H1 (cell line): ENCODE measurements around the gene CST9L. TPM values are rescaled to one million over a fixed set of nuclear protein-coding genes. Genes with fewer than 3 reads are reported as not detected.

ENCODE experiments used
- CTCF ChIA-PET: fragments of 300-600 bp; sonication (Branson Sonifier 250); formaldehyde crosslinking; loops from one replicate; lab custom pipeline; 2021; ENCODE audit not compliant: partially characterized antibody; lab: Charles Lee
- POLR2A ChIA-PET: fragments of 300-600 bp; sonication (Branson Sonifier 250); formaldehyde crosslinking; loops from one replicate; lab custom pipeline; 2021; ENCODE audit warnings: inconsistent platforms; ENCODE audit not compliant: partially characterized antibody; lab: Charles Lee
- DNase-seq, 2 experiments: peaks; one replicate each; pipeline versions ENCODE4 v3.0.0 to v3.0.0-alpha.2; 2010 to 2022; ENCODE audit warnings: low spot score in 2 of 2, low read depth in 1 of 2, mixed read lengths in 1 of 2
- FAIRE-seq: peaks from 2 replicates; lab custom pipeline; 2011; peaks lifted over from hg19 to GRCh38; lab: Jason Lieb, UNC
- H2AFZ ChIP-seq: 2 replicates; pipeline ENCODE4 v1.8.1; 2012; ENCODE audit warnings: low read length, inconsistent platforms
- H2AK5ac ChIP-seq: 2 replicates; pipeline ENCODE4 v1.6.1; 2013; ENCODE audit warnings: low read depth, low read length
- H2BK120ac ChIP-seq: replicated peaks from 2 replicates; pipeline ENCODE3; 2013; ENCODE audit warnings: low read depth, low read length, inconsistent platforms
- H2BK12ac ChIP-seq: 2 replicates; pipeline ENCODE4 v1.6.1; 2013; ENCODE audit warnings: low read depth, low read length
- H2BK15ac ChIP-seq: 2 replicates; pipeline ENCODE4 v1.6.1; 2013; ENCODE audit warnings: low read length
- H2BK20ac ChIP-seq: 2 replicates; pipeline ENCODE4 v1.6.1; 2013; ENCODE audit warnings: low read length
- H2BK5ac ChIP-seq: 2 replicates; pipeline ENCODE4 v1.6.1; 2013; ENCODE audit warnings: low read depth, low read length
- H3K14ac ChIP-seq: 2 replicates; pipeline ENCODE4 v1.6.1; 2013; ENCODE audit warnings: inconsistent platforms; ENCODE audit not compliant: insufficient read length
- H3K18ac ChIP-seq: 2 replicates; pipeline ENCODE4 v1.6.1; 2013; ENCODE audit warnings: low read length; ENCODE audit errors: extremely low read depth
- H3K23ac ChIP-seq: 2 replicates; pipeline ENCODE4 v1.6.1; 2013; ENCODE audit warnings: inconsistent platforms; ENCODE audit not compliant: insufficient read length
- H3K23me2 ChIP-seq: 2 replicates; pipeline ENCODE4 v1.6.1; 2013; ENCODE audit warnings: low read depth, low read length
- H3K27ac ChIP-seq: 2 replicates; pipeline ENCODE4 v1.6.1; 2011; ENCODE audit warnings: low read depth, low read length, inconsistent platforms
- H3K27me3 ChIP-seq, 4 experiments: replicated peaks in 1 of 4; 1 replicate in 1 of 4; 2 replicates in 3 of 4; pipeline versions ENCODE4 v1.6.1 to v1.8.1; 2011 to 2013; ENCODE audit warnings: low read length in 3 of 4, mild to moderate bottlenecking in 3 of 4, inconsistent platforms in 2 of 4, mixed read lengths in 2 of 4, moderate library complexity in 1 of 4; ENCODE audit not compliant: control insufficient read depth in 3 of 4, insufficient read depth in 3 of 4; ENCODE audit errors: extremely low read depth in 1 of 4
- H3K36me3 ChIP-seq, 4 experiments: 2 replicates each; pipeline versions ENCODE4 v1.6.1 to v1.8.1; 2011 to 2013; ENCODE audit warnings: mild to moderate bottlenecking in 4 of 4, low read length in 3 of 4, moderate library complexity in 2 of 4, control low read depth in 1 of 4, inconsistent platforms in 1 of 4; ENCODE audit not compliant: insufficient read depth in 4 of 4, control insufficient read depth in 2 of 4
- H3K4ac ChIP-seq: replicated peaks from 2 replicates; pipeline ENCODE3; 2013; ENCODE audit warnings: low read length, low read depth, mixed read lengths, inconsistent platforms; ENCODE audit not compliant: insufficient read length
- H3K4me1 ChIP-seq, 4 experiments: replicated peaks in 1 of 4; 1 replicate in 1 of 4; 2 replicates in 3 of 4; pipeline versions ENCODE4 v1.6.1 to v1.8.1; 2011 to 2013; ENCODE audit warnings: low read length in 3 of 4, inconsistent platforms in 2 of 4, mixed read lengths in 1 of 4; ENCODE audit not compliant: insufficient read depth in 4 of 4, control insufficient read depth in 3 of 4
- H3K4me2 ChIP-seq, 2 experiments: 2 replicates each; pipeline versions ENCODE4 v1.6.1 to v1.8.1; 2011 to 2013; ENCODE audit warnings: low read depth in 2 of 2, low read length in 2 of 2, control low read depth in 1 of 2, inconsistent platforms in 1 of 2, mild to moderate bottlenecking in 1 of 2; ENCODE audit not compliant: insufficient read depth in 1 of 2
- H3K4me3 ChIP-seq, 4 experiments: fragments of 200-600, 300-600 bp in 1 of 4; sonication (generic), shearing (Covaris generic), sonication (Bioruptor Twin) in 1 of 4; 2 replicates each; pipeline versions ENCODE4 v1.5.1 to v1.8.1; 2011 to 2016; ENCODE audit warnings: low read length in 4 of 4, low read depth in 3 of 4, control low read depth in 2 of 4, inconsistent platforms in 2 of 4, mild to moderate bottlenecking in 2 of 4, mixed read lengths in 1 of 4, moderate library complexity in 1 of 4; ENCODE audit not compliant: insufficient read depth in 2 of 4; ENCODE audit errors: extremely low read depth in 1 of 4
- H3K56ac ChIP-seq: replicated peaks from 2 replicates; pipeline ENCODE3; 2013; ENCODE audit warnings: low read depth, mild to moderate bottlenecking, mixed read lengths, low read length, inconsistent platforms; ENCODE audit not compliant: insufficient read length
- H3K79me1 ChIP-seq: 2 replicates; pipeline ENCODE4 v1.6.1; 2013; ENCODE audit warnings: low read depth, low read length, control low read depth
- H3K79me2 ChIP-seq, 2 experiments: 2 replicates each; pipeline versions ENCODE4 v1.6.1 to v1.8.1; 2012 to 2013; ENCODE audit warnings: low read length in 2 of 2, mild to moderate bottlenecking in 2 of 2, inconsistent platforms in 1 of 2; ENCODE audit not compliant: insufficient read depth in 2 of 2, control insufficient read depth in 1 of 2
- H3K9ac ChIP-seq, 4 experiments: replicated peaks in 1 of 4; 1 replicate in 1 of 4; 2 replicates in 3 of 4; pipeline versions ENCODE4 v1.6.1 to v1.8.1; 2011 to 2013; ENCODE audit warnings: low read depth in 3 of 4, low read length in 3 of 4, control low read depth in 2 of 4, mild to moderate bottlenecking in 2 of 4, moderate library complexity in 2 of 4, inconsistent platforms in 1 of 4; ENCODE audit errors: extremely low read depth in 1 of 4
- H3K9me3 ChIP-seq, 2 experiments: 2 replicates each; pipeline versions ENCODE4 v1.6.1 to v1.8.1; 2012 to 2013; ENCODE audit warnings: mild to moderate bottlenecking in 2 of 2, moderate library complexity in 2 of 2, control low read depth in 1 of 2, inconsistent platforms in 1 of 2, low read depth in 1 of 2, low read length in 1 of 2, mixed read lengths in 1 of 2; ENCODE audit not compliant: insufficient read depth in 2 of 2
- H4K20me1 ChIP-seq, 2 experiments: replicated peaks in 1 of 2; 2 replicates each; pipeline versions ENCODE3 to v1.8.1; 2011 to 2013; ENCODE audit warnings: inconsistent platforms in 2 of 2, low read length in 2 of 2, mild to moderate bottlenecking in 1 of 2; ENCODE audit not compliant: insufficient read depth in 2 of 2, control insufficient read depth in 1 of 2
- H4K5ac ChIP-seq: 2 replicates; pipeline ENCODE4 v1.6.1; 2013; ENCODE audit warnings: low read length, low read depth, mixed read lengths, inconsistent platforms; ENCODE audit not compliant: insufficient read length
- H4K8ac ChIP-seq: 2 replicates; pipeline ENCODE4 v1.8.0; 2013; ENCODE audit warnings: mild to moderate bottlenecking, moderate library complexity, low read length, inconsistent platforms; ENCODE audit not compliant: insufficient read depth; ENCODE audit errors: extremely low read depth
- H4K91ac ChIP-seq: replicated peaks from 2 replicates; pipeline ENCODE3; 2013; ENCODE audit warnings: low read length, mixed read lengths, inconsistent platforms; ENCODE audit not compliant: insufficient read length
- E2F6 ChIP-seq: IDR thresholded peaks from 2 replicates; pipeline ENCODE4 v1.6.1; 2012; ENCODE audit warnings: inconsistent platforms
- EP300 ChIP-seq, 2 experiments: IDR thresholded peaks; 1 replicate in 1 of 2; 2 replicates in 1 of 2; pipeline ENCODE4 v1.6.1; 2011 to 2012; ENCODE audit warnings: low read depth in 2 of 2, low read length in 2 of 2, mild to moderate bottlenecking in 2 of 2, borderline replicate concordance in 1 of 2, inconsistent platforms in 1 of 2, moderate library complexity in 1 of 2
- KDM1A ChIP-seq: fragments of 200-600, 300-600 bp; sonication (generic); IDR thresholded peaks from 2 replicates; pipeline ENCODE4 v1.7.1; 2016; ENCODE audit warnings: mild to moderate bottlenecking, low read length, borderline replicate concordance
- WGBS, 2 experiments: shearing (Covaris generic) in 1 of 2; methylation state at CpG; one replicate each; pipeline versions ENCODE4 v1.1.6 to v1.1.7; 2013 to 2015; ENCODE audit warnings: low lambda C conversion rate in 2 of 2, mixed read lengths in 2 of 2, inconsistent platforms in 1 of 2, low coverage in 1 of 2, missing lambda C conversion rate in 1 of 2; ENCODE audit not compliant: insufficient replicate concordance in 2 of 2, insufficient coverage in 1 of 2, insufficient read length in 1 of 2; ENCODE audit errors: extremely low coverage in 1 of 2, missing lambda C conversion rate in 1 of 2; 5-methylcytosine and 5-hydroxymethylcytosine counted together
- polyA plus RNA-seq, 7 experiments: library from polyadenylated mRNA; depleted of rRNA in 3 of 7; stranded (reverse) in 5 of 7; unstranded in 2 of 7; fragments of >200 nt in 5 of 7; fragments of 200-250 nt in 2 of 7; gene quantifications; 1 replicate in 5 of 7; 2 replicates in 1 of 7; 4 replicates in 1 of 7; pipeline versions ENCODE4 v1.2.1 to v1.2.3, GENCODE V29; 2011 to 2013; ENCODE audit warnings: missing spikeins in 2 of 7, mixed read lengths in 2 of 7
- total RNA-seq: library from RNA; stranded (reverse); fragmentation: NEBNext Ultra II Directional; extraction: Animal tissue kit (Norgen Biotek cat#: 25700); gene quantifications from 2 replicates; pipeline ENCODE4 v1.2.1, GENCODE V29; 2021

CST9L gene
- total and polyA plus RNA-seq, 2 of the 8 experiments (the other 6 are each of a cell fraction or from before 2014, with no cell fraction given), result not detected

- WGBS, 2 experiments, result 63% methylated on average over 5 of the region's 5 CpGs; no CpG with 5 or more reads in 1 of the 2 experiments
- peak overlapping the region; percentile 48 for H3K4ac ChIP-seq
- H3K23me2 ChIP-seq, result no peaks in the 10 kb centered on the region
- peak overlapping the region; percentile 2; the same call in 1 of the 2 replicates for H2BK20ac ChIP-seq
- CTCF ChIA-PET, result interaction anchor here (1.3 to 1.5 kb wide), 2 partner anchors 8 to 10 kb away, joined by 3 read pairs; no protein-coding TSS in a partner anchor
- H2BK120ac ChIP-seq, result peak overlapping the region; percentile 91
- TF ChIP-seq KDM1A (peak; percentile 24; the same call in 1 of the 2 replicates), EP300 (IDR thresholded peaks at IDR 0.05; ENCODE audit: borderline replicate concordance in 1 of 2, low read depth in 2 of 2, low read length in 2 of 2) (no peak), E2F6 (peak; percentile 54; the same call in 1 of the 2 replicates)
- TF ChIP-seq, all 59 proteins: peak for 2
- Histone ChIP-seq H3K79me2 (no peaks in the 10 kb centered on the region), H4K20me1 (no peaks in the 10 kb centered on the region), H4K8ac (no peak overlapping the region), H3K4me3 (no peak overlapping the region), H3K27ac (no peak overlapping the region), H4K91ac (peak overlapping the region; percentile 61), H2AFZ (no peak overlapping the region), H2BK12ac (0 out of 2 replicates have a peak overlapping the region, but pooled peaks have one; percentile 6), H3K9ac (no peak overlapping the region), H3K36me3 (no peaks in the 10 kb centered on the region), H3K79me1 (no peaks in the 10 kb centered on the region), H3K23ac (no peak overlapping the region), H3K14ac (no peak overlapping the region), H2AK5ac (no peak overlapping the region), H2BK5ac (peak overlapping the region; percentile 74; the same call in 1 of the 2 replicates), H3K9me3 (peaks cover 3% of the 10 kb centered on the region in 2 experiments), H4K5ac (peak overlapping the region; percentile 19), H3K4me2 (no peak overlapping the region), H2BK15ac (no peak overlapping the region), H3K56ac (no peak overlapping the region), H3K27me3 (no peaks in the 10 kb centered on the region), H3K18ac (no peak overlapping the region), H3K4me1 (peaks cover 0 to 6% (median 4%) of the 10 kb centered on the region in 4 experiments; a peak in 2 of 7 replicates)
- POLR2A ChIA-PET, result no interaction called here
- no peak for FAIRE-seq
- no peak for DNase-seq
Observed at GRCh38 chr20:23515250-23515939, 52.9 kb downstream of the CST9L start.
